Mesenchymal stem cell (in vitro differentiated cells and primary cell): ENCODE results near the gene DYNLL2.

Experiments
- DNase-seq: peaks from one replicate; pipeline ENCODE4 v3.0.0-alpha.2; 2013
- H2AFZ ChIP-seq: one replicate; pipeline ENCODE4 v1.6.1; 2013; ENCODE audit warnings: low read depth, mild to moderate bottlenecking, control low read depth, inconsistent platforms, low read length, moderate library complexity
- H2AK5ac ChIP-seq: 2 replicates; pipeline ENCODE4 v1.6.1; 2013; ENCODE audit warnings: low read length, moderate library complexity, mild to moderate bottlenecking, inconsistent platforms; ENCODE audit not compliant: severe bottlenecking
- H2BK120ac ChIP-seq: one replicate; pipeline ENCODE4 v1.6.1; 2013; ENCODE audit warnings: low read depth, mild to moderate bottlenecking, inconsistent platforms, low read length, moderate library complexity
- H2BK12ac ChIP-seq, 2 experiments: one replicate each; pipeline ENCODE4 v1.6.1; 2013; ENCODE audit warnings: inconsistent platforms in 2 of 2, low read length in 2 of 2, mild to moderate bottlenecking in 2 of 2, moderate library complexity in 2 of 2, control low read depth in 1 of 2
- H2BK15ac ChIP-seq: one replicate; pipeline ENCODE4 v1.6.1; 2013; ENCODE audit warnings: mild to moderate bottlenecking, low read depth, inconsistent platforms; ENCODE audit not compliant: poor library complexity, severe bottlenecking
- H2BK5ac ChIP-seq: 2 replicates; pipeline ENCODE4 v1.6.1; 2013; ENCODE audit warnings: low read depth, mild to moderate bottlenecking, low read length, control low read depth, inconsistent platforms; ENCODE audit not compliant: poor library complexity, severe bottlenecking
- H3K14ac ChIP-seq, 2 experiments: one replicate each; pipeline ENCODE4 v1.6.1; 2013; ENCODE audit warnings: inconsistent platforms in 2 of 2, low read length in 2 of 2, control low read depth in 1 of 2, mild to moderate bottlenecking in 1 of 2, moderate library complexity in 1 of 2
- H3K18ac ChIP-seq, 2 experiments: one replicate each; pipeline ENCODE4 v1.6.1; 2013; ENCODE audit warnings: inconsistent platforms in 2 of 2, low read length in 2 of 2, control low read depth in 1 of 2, low read depth in 1 of 2, mild to moderate bottlenecking in 1 of 2
- H3K23ac ChIP-seq, 2 experiments: one replicate each; pipeline ENCODE4 v1.6.1; 2013; ENCODE audit warnings: inconsistent platforms in 2 of 2, low read length in 2 of 2, mild to moderate bottlenecking in 2 of 2, moderate library complexity in 2 of 2, control low read depth in 1 of 2
- H3K27ac ChIP-seq: 2 replicates; pipeline ENCODE4 v1.5.1; 2013; ENCODE audit warnings: mild to moderate bottlenecking, moderate library complexity, low read length, control low read depth, inconsistent platforms; ENCODE audit not compliant: poor library complexity, severe bottlenecking
- H3K27me3 ChIP-seq, 2 experiments: 2 replicates each; pipeline versions ENCODE4 v1.6.1 to v1.7.0; 2013; ENCODE audit warnings: low read length in 2 of 2, mild to moderate bottlenecking in 2 of 2, moderate library complexity in 2 of 2, control low read depth in 1 of 2, inconsistent platforms in 1 of 2; ENCODE audit not compliant: control insufficient read depth in 1 of 2, insufficient read depth in 1 of 2
- H3K36me3 ChIP-seq, 2 experiments: 2 replicates each; pipeline versions ENCODE4 v1.6.1 to v1.7.0; 2013; ENCODE audit warnings: low read length in 2 of 2, control low read depth in 1 of 2, inconsistent platforms in 1 of 2, low read depth in 1 of 2, mild to moderate bottlenecking in 1 of 2; ENCODE audit not compliant: insufficient read depth in 2 of 2, control insufficient read depth in 1 of 2
- H3K4ac ChIP-seq, 2 experiments: one replicate each; pipeline ENCODE4 v1.6.1; 2013; ENCODE audit warnings: inconsistent platforms in 2 of 2, low read length in 2 of 2, mild to moderate bottlenecking in 2 of 2, moderate library complexity in 2 of 2, control low read depth in 1 of 2, low read depth in 1 of 2
- H3K4me1 ChIP-seq: 2 replicates; pipeline ENCODE4 v1.6.1; 2013; ENCODE audit warnings: low read depth, low read length, control low read depth; ENCODE audit not compliant: control insufficient read depth, insufficient read depth
- H3K4me2 ChIP-seq: 2 replicates; pipeline ENCODE4 v1.6.1; 2013; ENCODE audit warnings: low read length, mild to moderate bottlenecking, inconsistent platforms; ENCODE audit not compliant: poor library complexity, severe bottlenecking
- H3K4me3 ChIP-seq, 2 experiments: 2 replicates each; pipeline versions ENCODE4 v1.5.1 to v1.7.0; 2013; ENCODE audit warnings: low read length in 2 of 2, mild to moderate bottlenecking in 2 of 2, control low read depth in 1 of 2, low read depth in 1 of 2; ENCODE audit not compliant: insufficient read depth in 1 of 2
- H3K79me1 ChIP-seq: replicated peaks from 2 replicates; pipeline ENCODE4 v1.6.1; 2013; ENCODE audit warnings: mild to moderate bottlenecking, control low read depth, low read length, inconsistent platforms; ENCODE audit not compliant: poor library complexity, severe bottlenecking
- H3K9ac ChIP-seq: 2 replicates; pipeline ENCODE4 v1.7.0; 2013; ENCODE audit warnings: mild to moderate bottlenecking, low read length, moderate library complexity
- H3K9me3 ChIP-seq: 2 replicates; pipeline ENCODE4 v1.7.0; 2013; ENCODE audit warnings: mild to moderate bottlenecking, low read length; ENCODE audit not compliant: control insufficient read depth
- H4K8ac ChIP-seq: one replicate; pipeline ENCODE4 v1.6.1; 2013; ENCODE audit warnings: inconsistent platforms, mild to moderate bottlenecking, low read length, moderate library complexity
- H4K91ac ChIP-seq: one replicate; pipeline ENCODE4 v1.6.1; 2013; ENCODE audit warnings: mild to moderate bottlenecking, low read length, inconsistent platforms
- WGBS: methylation state at CpG from one replicate; pipeline ENCODE4 v1.1.7; 2013; ENCODE audit warnings: mixed read lengths; 5-methylcytosine and 5-hydroxymethylcytosine counted together

DYNLL2 gene

DNA sequence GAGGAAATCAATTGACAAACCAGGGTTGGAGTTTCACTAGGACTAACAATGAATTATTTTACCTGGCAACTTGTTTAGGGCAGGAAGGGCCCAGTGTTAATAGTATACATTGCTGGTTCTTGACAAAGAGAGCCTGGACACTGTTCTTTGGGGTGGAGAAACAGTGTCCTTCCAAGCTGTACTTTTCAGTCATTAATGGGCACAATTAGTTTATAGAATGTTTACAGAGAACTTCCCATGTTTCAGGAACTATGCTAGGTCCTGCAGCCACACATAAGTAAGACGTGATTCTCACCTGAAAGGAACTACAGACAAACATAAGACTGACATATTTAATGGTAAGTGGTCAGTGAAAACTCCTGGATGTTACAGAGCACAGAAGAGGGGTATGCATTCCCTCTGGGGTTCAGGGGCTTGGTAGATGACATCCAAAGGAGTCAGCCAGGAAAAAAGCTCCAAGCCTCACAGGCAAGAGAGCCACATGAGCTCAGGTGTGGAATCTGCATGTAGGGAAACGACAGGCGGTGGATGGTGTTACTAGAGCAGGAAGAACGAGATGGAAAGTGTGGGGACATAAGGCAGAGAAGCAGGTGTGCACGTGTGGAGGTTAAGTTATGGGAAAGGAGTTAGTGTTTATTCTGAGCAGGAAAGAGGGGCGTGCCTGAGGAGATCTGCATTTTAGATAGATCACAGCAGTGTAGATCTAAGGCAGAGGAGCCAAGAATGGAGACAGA lies 3.8 kb upstream of the DYNLL2 start:
- no peak overlapping the region for H3K4ac ChIP-seq
- H3K4me2 ChIP-seq = no peak overlapping the region
- H3K79me1 ChIP-seq = no peaks in the 10 kb centered on the region
- no peak overlapping the region for H2BK120ac ChIP-seq
- no peak overlapping the region for H3K9ac ChIP-seq
- H2BK5ac ChIP-seq = no peak overlapping the region
- H2AK5ac ChIP-seq = no peak overlapping the region
- H3K18ac ChIP-seq = no peak overlapping the region
- 70% methylated on average over 5 of the region's 6 CpGs for WGBS
- H2AFZ ChIP-seq = no peak overlapping the region
- H3K36me3 ChIP-seq = no peaks in the 10 kb centered on the region
- H3K14ac ChIP-seq = no peak overlapping the region
- H3K27ac ChIP-seq = no peak overlapping the region
- no peaks in the 10 kb centered on the region for H3K9me3 ChIP-seq
- no peak overlapping the region for H2BK12ac ChIP-seq
- no peak overlapping the region for H3K4me3 ChIP-seq
- H3K4me1 ChIP-seq = peaks cover 6% of the 10 kb centered on the region
- no peak overlapping the region for H2BK15ac ChIP-seq
- H3K27me3 ChIP-seq = peaks cover 17 to 40% of the 10 kb centered on the region in 2 experiments
- DNase-seq = no peak
- H3K23ac ChIP-seq = no peak overlapping the region
- no peak overlapping the region for H4K91ac ChIP-seq
- H4K8ac ChIP-seq = no peak overlapping the region

DNA sequence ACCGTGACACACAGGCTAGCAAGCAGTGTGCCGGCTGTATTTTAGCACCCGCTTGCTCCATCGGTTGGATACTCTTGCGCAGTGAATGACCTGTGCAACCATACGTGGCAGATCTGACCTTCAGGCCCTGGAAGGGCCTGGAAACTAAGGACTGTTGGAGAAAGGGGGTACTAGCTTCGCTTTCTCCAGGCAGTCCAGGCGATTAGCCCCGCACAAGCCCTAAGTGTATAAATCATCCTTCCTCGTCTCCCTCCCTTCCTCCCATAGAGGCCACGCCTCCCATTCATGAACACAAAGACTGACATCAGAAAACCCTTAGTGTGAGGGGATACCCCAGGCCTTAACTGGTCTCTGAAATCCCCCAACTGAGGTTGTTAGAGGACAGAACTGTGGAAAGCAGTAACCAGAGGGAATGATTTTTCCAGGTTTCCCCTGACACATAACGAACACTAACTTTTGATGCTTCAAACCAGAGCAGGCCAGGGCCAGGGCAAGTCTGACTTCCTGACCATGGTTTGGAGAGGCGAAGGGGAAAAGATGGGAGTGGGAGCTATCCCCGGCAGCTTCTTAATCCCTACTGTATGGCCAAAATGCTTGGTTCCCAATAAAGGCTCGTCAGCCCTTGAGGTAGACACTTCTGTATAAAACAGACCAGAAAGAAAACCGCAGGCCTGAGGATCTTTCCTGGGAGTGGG lies 1.4 kb upstream of the DYNLL2 start:
- no peak overlapping the region for H2AK5ac ChIP-seq

DNA sequence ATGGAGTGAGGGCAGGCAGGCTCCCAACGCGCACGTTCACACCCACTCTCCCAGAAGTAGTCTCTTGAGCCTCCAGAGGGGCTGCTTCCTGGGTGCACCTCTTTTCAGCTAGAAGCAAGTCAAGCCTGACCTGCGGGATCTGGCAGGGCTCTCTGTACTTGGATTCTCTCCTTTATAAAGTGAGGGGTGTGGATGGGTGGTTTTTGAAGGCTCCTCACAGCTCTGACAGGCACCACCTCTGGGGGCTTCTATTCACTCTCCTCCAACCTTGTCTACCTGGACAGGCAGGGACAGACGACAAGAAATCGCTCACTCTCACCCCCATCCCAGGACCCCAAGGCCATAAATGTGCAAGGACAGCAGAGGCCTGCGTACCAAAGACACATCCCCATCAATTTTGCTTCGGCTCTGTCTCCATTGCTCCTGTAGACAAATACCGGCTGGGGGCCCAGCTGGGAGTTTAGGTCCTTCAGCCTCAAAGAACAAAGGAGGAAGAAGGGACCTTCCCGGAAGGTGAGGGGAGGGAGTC lies 814 bp upstream of the DYNLL2 start:
- Histone ChIP-seq H3K4me3 (peak overlapping the region in 1 of 2 experiments; percentile 67), H2BK5ac (no peak overlapping the region), H3K23ac (no peak overlapping the region), H4K8ac (peak overlapping the region; percentile 94), H3K27ac (peak overlapping the region; percentile 30), H3K4me1 (peaks cover 14% of the 10 kb centered on the region), H3K36me3 (peaks cover 10 to 26% of the 10 kb centered on the region in 2 experiments), H2BK12ac (peak overlapping the region in 1 of 2 experiments; percentile 55), H3K9ac (peak overlapping the region; percentile 85), H3K14ac (peak overlapping the region in 1 of 2 experiments; percentile 79), H2BK15ac (peak overlapping the region; percentile 96), H3K18ac (peak overlapping the region; percentile 84 to 91), H3K9me3 (no peaks in the 10 kb centered on the region), H3K79me1 (peaks cover 2% of the 10 kb centered on the region), H3K27me3 (peaks cover 17 to 22% of the 10 kb centered on the region in 2 experiments), H3K4ac (peak overlapping the region; percentile 27 to 83), H4K91ac (peak overlapping the region; percentile 91), H2AK5ac (peak overlapping the region; percentile 33), H3K4me2 (peak overlapping the region; percentile 73), H2AFZ (peak overlapping the region; percentile 76), H2BK120ac (peak overlapping the region; percentile 85)
- DNase-seq = no peak
- WGBS = 59% methylated on average over 9 of the region's 10 CpGs

More for the DNA sequence above, 1.4 kb upstream of the DYNLL2 start:
- Histone ChIP-seq H4K8ac (no peak overlapping the region), H4K91ac (no peak overlapping the region), H3K36me3 (peaks cover 6 to 19% of the 10 kb centered on the region in 2 experiments), H3K27me3 (peaks cover 17 to 27% of the 10 kb centered on the region in 2 experiments), H3K4me1 (peaks cover 14% of the 10 kb centered on the region), H3K14ac (no peak overlapping the region), H2BK15ac (peak overlapping the region; percentile 34), H3K23ac (no peak overlapping the region), H2AFZ (no peak overlapping the region), H3K27ac (no peak overlapping the region), H3K9me3 (no peaks in the 10 kb centered on the region), H3K18ac (no peak overlapping the region), H3K9ac (no peak overlapping the region), H2BK12ac (no peak overlapping the region), H3K4me3 (no peak overlapping the region), H3K4me2 (no peak overlapping the region), H3K4ac (no peak overlapping the region), H2BK120ac (no peak overlapping the region), H3K79me1 (peaks cover 2% of the 10 kb centered on the region), H2BK5ac (no peak overlapping the region)
- no peak for DNase-seq
- WGBS = 90% methylated on average over 14 of the region's 16 CpGs
